Renal pelvis (tissue), 4 donors: Measurements from ENCODE around the gene CSRP1. TPM values are rescaled to one million over a fixed set of nuclear protein-coding genes. Genes with fewer than 3 reads are reported as not detected.
A peak's percentile ranks its signal among the peaks of the same experiment; 100 is the strongest.
"Not testable (repeated sequence)": the region's sequence is repeated elsewhere in the genome, so short reads cannot be mapped to it uniquely, and the experiment has no call there.

Experiments used
- DNase-seq: peaks from one replicate; pipeline ENCODE4 v3.0.0-alpha.2; 2013
- polyA plus RNA-seq, 3 donors: library from polyadenylated mRNA; unstranded; fragments of 120-200 nt; gene quantifications; one replicate each; pipeline ENCODE4 v1.2.1, GENCODE V29; 2013; ENCODE audit not compliant: insufficient read length in 3 of 3

The CSRP1 gene
- polyA plus RNA-seq, 3 donors = 125 to 137 (median 135) TPM

GRCh38 chr1:201481004-201481380 is 25.9 kb downstream of the CSRP1 start:
- DNase-seq = no peak

GRCh38 chr1:201480231-201481003 is 26.5 kb downstream of the CSRP1 start:
- DNase-seq = no peak

DNA sequence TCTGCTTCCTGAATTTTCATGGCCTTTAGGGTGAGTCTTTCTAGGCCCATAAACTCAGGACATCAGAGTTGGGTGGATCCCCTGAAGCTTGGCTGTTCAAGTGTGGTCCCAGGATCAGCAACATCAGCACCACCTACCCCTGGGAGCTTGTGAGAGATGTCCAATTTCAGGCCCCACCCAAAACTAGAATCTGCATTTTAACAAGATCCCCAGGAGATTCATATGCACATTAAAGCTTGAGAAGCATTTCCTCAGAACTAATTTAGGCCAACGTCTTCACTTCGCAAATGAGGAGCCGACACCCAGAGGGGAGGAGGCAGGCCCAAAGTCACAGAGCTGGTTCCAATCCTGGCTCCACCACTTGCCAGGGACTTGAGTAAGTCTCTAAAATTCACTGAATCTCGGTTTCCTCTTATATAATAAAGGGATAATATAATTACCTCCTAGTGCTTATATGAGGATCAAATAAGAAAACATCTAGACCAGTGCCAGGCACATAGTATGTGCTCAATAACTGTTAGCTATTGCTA is 27.7 kb downstream of the CSRP1 start:
- DNase-seq = no peak

DNA sequence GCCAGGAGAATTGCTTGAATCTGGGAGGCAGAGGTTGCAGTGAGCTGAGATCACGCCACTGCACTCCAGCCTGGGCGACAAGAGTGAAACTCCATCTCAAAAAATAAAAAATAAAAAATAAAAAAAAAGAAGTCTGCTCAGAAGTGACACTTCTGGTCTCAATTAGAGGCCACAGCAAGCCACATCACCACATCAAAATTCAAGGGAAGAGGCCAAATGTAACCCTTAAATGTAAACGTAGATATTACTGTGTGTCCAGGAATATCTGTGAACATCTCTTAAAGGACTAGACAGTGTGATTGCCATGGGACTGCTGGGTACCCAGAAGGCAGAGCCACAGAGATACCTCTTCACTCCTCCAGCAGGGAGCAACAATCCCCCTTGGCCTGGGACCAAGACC is 28.3 kb downstream of the CSRP1 start:
- DNase-seq = not testable (repeated sequence)

DNA sequence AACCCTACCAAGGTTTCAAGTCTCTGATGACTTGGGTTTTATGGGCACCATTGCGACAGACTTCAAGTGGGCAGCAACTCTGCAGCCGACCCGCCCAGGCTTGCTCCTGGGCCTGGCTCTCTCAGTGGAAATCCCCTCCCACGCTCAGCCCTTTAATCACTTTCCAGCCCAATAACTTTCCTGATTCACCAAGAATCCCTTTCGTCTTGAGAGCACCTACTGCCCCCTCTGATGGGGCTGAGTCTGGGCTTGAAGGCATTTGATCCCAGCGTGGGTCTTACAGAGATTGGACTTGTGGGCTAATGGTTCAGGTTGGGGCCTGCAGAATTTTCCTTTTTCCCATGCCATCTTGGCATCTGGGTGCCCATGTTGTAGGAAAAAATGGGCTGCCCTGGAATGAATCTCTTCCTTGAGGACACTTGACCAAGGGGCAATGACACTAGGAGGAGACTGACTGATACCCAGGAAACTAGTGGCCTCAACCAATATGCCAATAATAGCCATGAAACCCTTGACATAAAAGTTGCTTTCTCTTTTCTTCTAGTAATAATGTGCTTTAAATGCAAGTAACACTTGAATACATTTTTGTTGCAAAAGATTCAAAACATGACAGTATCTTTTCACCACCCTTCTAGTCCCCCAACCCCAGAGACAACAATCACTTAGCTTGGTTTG is 30.1 kb downstream of the CSRP1 start:
- DNase-seq = no peak

- DNase-seq = no peak
Measured at GRCh38 chr1:201475915-201476669, 30.8 kb downstream of the CSRP1 start.

DNA sequence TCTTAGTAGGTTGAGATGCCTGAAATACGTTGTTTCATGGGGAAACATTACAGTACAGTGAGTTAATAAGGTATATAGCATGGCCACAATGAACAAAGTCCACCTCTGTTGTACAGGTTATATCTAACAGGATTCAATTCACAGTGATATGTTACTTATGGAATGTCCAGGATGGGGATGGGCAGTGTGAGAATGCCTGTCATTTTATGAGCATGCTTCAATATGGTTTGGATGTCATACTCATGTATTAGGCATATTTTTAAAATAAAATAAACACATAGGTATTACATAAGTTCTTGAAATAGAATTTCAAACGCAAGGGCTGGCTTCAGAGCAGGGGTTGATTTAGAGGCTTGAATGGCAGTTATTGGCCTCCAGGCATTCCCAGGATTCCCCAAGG is 31.8 kb downstream of the CSRP1 start:
- no peak for DNase-seq

- no peak for DNase-seq
Measured at GRCh38 chr1:201473296-201473695, 33.6 kb downstream of the CSRP1 start.

DNA sequence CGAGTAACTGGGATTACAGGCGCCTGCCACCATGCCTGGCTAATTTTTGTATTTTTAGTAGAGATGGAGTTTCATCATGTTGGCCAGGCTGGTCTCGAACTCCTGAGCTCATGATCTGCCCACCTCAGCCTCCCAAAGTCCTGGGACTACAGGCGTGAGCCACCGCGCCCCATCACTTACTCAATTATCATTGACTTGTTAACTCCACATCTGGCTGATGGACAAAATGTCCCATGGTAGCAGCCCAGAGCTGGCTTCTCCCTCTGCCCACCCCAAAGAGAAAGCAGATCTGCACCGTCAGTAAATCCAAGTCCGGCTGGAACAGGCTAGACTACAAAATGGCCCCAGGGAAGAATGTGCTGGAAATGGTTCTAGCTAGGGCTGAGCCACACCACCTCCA is 34.6 kb downstream of the CSRP1 start:
- DNase-seq = not testable (repeated sequence)

- DNase-seq = no peak
Measured at GRCh38 chr1:201471772-201472171, 35.2 kb downstream of the CSRP1 start.

- no peak for DNase-seq
Measured at GRCh38 chr1:201470581-201470980, 36.3 kb downstream of the CSRP1 start.

- DNase-seq = no peak
Measured at GRCh38 chr1:201469645-201470074, 37.3 kb downstream of the CSRP1 start.

GRCh38 chr1:201468844-201469644 is 37.9 kb downstream of the CSRP1 start, which contains the start of gene PHLDA3:
TSS of gene PHLDA3 (minus strand) at chr1:201469188. CDS start at chr1:201468786, 402 bp downstream.
- DNase-seq = peak; percentile 81

GRCh38 chr1:201468501-201468843 is 38.5 kb downstream of the CSRP1 start:
- DNase-seq = no peak

GRCh38 chr1:201466492-201466891 is 40.4 kb downstream of the CSRP1 start:
- DNase-seq = no peak

DNA sequence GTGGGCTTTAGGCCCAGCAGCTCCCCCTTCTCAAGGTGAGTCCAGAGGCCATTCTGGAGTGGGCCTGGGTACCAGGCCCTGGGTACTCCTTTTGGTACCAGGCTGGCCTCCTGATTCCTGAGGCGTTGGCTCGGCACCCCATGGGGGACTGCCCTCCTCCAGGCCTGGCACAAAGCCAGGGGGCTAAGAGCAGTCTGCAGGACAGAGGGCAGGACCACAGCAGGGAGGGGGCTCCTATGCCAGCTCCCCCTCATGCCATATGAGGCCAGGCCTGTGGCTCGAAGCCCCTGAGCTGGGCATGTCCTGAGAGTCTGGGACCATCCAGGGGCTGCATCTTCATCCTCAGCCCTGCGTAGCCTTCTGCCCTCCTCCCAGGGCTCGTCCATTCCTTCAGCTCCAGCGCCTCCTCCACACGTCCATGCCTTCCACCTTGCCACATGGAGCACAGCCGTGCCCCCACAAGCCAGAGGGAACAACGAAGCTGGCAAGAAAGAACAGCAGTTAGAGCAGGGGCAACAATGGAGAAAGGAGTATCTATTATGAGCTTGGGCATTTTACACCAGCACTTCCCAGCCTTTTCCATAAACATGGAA is 41.1 kb downstream of the CSRP1 start:
- no peak for DNase-seq

GRCh38 chr1:201463071-201463552 is 43.8 kb downstream of the CSRP1 start:
- no peak for DNase-seq

- DNase-seq = no peak
Measured at GRCh38 chr1:201461645-201462441, 45.1 kb downstream of the CSRP1 start.

DNA sequence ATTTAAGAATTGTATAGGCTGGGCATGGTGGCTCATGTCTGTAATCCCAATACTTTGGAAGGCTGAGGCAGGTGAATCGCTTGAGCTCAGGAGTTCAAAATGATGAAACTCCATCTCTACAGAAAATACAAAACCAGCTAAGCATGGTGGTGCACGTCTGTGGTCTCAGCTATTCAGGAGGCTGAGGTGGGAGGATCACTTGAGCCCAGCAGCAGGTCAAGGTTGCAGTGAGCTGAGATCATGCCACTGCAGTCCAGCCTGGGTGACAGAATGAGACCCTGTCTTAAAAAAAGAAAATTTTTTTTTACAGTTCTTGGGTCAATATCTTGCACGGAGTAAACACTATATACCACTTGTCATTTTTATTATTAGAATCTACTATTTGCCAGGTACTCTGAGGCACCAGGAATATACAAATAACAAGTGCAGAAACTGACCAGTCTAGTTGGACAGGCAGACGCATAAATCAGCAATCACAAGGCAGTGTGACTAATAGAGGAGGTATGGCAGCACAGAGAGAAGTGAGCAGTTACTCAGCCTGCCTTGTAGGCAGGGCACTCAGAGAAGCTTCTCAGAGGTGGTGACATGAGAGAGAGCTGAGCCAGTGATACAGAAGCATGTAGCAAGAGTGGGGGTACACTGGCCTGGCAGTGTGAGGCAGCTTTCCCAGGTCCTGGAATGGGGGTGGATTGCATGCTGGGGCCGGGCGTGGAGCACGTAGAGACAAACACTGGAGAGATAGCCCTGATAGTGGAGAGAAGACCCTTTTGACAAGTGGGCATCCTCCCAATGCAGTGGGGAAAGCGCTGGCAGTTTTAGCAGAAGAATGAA is 45.9 kb downstream of the CSRP1 start:
- DNase-seq = no peak
